Myocyte (in vitro differentiated cells): ENCODE results near the gene MITF. TPM values are rescaled to one million over a fixed set of nuclear protein-coding genes. Genes with fewer than 3 reads are reported as not detected.

Experiments used
- DNase-seq: peaks from one replicate; pipeline ENCODE4 v3.0.0-alpha.2; 2012; ENCODE audit warnings: low read depth
- total RNA-seq: library from RNA; depleted of rRNA; stranded (reverse); fragments of >200 nt; gene quantifications from 2 replicates; pipeline ENCODE4 v1.2.3, GENCODE V29; 2014

MITF gene
- total RNA-seq, 1 donor from 2014 or later: 17.7 TPM

DNA sequence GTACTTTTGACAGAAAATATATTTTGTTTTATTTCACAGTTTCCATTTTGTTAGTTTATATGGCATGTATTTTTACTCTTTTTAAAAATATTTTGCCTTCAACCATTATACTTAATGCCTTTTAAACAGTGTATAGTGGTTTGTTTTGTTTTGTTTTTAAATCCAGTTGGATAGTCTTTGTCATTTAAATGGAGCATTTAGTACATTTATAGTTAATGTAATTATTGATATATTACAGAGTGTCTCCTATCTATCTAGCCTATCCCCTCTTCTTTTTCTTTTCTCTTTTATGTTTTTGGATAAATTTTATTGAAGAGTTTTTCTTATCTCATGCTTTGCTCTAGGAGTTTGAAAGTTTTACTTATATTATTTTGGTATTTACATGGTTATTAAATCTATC, 263.9 kb downstream of the MITF start:
- no peak for DNase-seq

DNA sequence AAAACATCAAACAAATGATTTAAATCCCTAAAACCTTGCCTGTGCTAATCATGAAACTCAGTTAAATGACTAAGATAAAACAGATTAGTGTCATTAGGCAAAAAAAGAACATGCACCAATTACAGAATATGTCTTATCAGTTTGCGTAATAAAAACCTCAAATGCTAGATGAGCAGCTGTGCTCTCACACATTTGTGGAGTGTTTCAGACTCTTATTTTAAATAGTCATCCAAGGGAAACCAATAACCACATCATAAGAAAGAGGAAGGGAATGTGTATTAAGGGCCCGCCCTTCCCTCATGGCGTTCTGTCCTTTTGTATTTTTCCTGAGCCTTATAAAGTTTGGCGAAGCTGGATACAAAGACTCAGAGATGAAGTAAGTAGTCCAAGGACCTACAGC, 266.8 kb downstream of the MITF start:
- DNase-seq: peak; percentile 28

DNA sequence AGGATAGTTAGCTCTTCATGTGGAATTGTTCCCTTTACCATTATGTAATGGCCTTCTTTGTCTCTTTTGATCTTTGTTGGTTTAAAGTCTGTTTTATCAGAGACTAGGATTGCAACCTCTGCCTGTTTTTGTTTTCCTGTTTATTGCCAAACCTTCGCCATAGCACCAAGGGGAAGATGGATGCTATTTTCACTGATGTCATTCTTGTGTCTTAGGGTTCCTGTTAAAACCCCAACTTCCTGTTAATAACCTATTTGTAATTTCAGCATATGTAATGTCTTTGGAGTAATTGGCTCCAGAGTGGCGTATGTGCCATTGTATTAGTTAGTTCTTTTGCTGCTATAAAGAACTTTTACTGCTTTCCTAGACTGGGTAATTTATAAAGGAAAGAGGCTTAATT, 271.1 kb downstream of the MITF start:
- no peak for DNase-seq

DNA sequence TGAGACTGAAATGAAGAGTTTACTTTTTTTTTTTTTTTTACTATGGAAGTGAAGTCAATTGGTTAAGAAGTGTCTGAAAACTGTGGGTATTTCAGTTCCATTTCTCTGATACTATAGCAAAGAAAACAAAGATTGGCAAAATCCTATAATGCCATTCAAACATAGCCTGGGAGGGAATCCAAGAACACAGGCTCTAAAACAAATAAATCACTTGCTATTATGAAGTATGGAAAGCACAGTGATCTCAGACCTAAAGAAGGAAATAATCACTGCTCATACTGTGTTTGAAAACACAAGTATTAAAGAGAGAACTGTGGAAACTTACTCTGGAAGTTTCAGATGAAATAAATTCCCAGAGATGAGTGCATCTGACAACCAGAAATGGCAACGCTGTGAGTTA, 272.3 kb downstream of the MITF start:
- DNase-seq: no peak
